ENCODE data around the gene COL21A1. TPM values are rescaled to one million over a fixed set of nuclear protein-coding genes. Genes with fewer than 3 reads are reported as not detected.

COL21A1 gene
- total RNA-seq, 1 experiment from 2014 or later, result 1.8 TPM

GRCh38 chr6:56270812-56271441, 23.5 kb upstream of the COL21A1 start:
- Histone ChIP-seq H4K91ac (ENCODE audit: insufficient read length, low read depth, low read length) (no peak overlapping the region), H3K79me2 (ENCODE audit: insufficient read depth, low read length) (no peaks in the 10 kb centered on the region), H2BK15ac (ENCODE audit: low read depth, low read length) (no peak overlapping the region), H3K23ac (ENCODE audit: insufficient read length, low read depth, low read length) (no peak overlapping the region), H2BK12ac (ENCODE audit: insufficient read length, low read depth, low read length) (no peak overlapping the region), H3K9ac (ENCODE audit: extremely low read depth, insufficient read length, low read length) (no peak overlapping the region), H3K18ac (ENCODE audit: insufficient read length, low read depth, low read length) (no peak overlapping the region), H3K79me1 (ENCODE audit: insufficient read depth, low read depth, low read length, poor library complexity, severe bottlenecking) (no peaks in the 10 kb centered on the region), H2BK120ac (ENCODE audit: low read depth, low read length, poor library complexity, severe bottlenecking) (no peak overlapping the region), H2BK20ac (ENCODE audit: low read depth, low read length, poor library complexity, severe bottlenecking) (no peak overlapping the region), H2BK5ac (ENCODE audit: insufficient read length, low read length) (no peak overlapping the region), H3K4me2 (ENCODE audit: insufficient read depth, insufficient read length, low read length) (no peak overlapping the region), H3K27me3 (ENCODE audit: insufficient read depth, low read length) (no peaks in the 10 kb centered on the region; the same call in 1 of the 2 replicates), H4K20me1 (ENCODE audit: control insufficient read depth, insufficient read depth, insufficient read length) (no peaks in the 10 kb centered on the region), H4K5ac (ENCODE audit: insufficient read length, low read depth, low read length) (no peak overlapping the region), H3K4ac (ENCODE audit: low read depth, low read length) (no peak overlapping the region), H3K9me3 (ENCODE audit: control insufficient read depth, low read depth, low read length) (no peaks in the 10 kb centered on the region), H3K4me1 (ENCODE audit: insufficient read depth, low read length) (no peaks in the 10 kb centered on the region), H3T11ph (ENCODE audit: low read length) (no peak overlapping the region), H3K27ac (ENCODE audit: insufficient read length, low read depth, low read length) (no peak overlapping the region), H3K14ac (ENCODE audit: insufficient read depth, low read length) (no peak overlapping the region), H4K8ac (replicated peaks; ENCODE audit: insufficient read length, low read depth, low read length) (no peak overlapping the region), H3K23me2 (ENCODE audit: insufficient read length, low read depth, low read length, poor library complexity, severe bottlenecking) (no peaks in the 10 kb centered on the region), H3K56ac (ENCODE audit: insufficient read length, low read depth, low read length) (no peak overlapping the region), H2AK5ac (ENCODE audit: insufficient read length, low read length) (no peak overlapping the region), H2AFZ (ENCODE audit: low read length) (no peak overlapping the region)
- H3K27ac Mint-ChIP-seq, result no peak overlapping the region
- no CpG with 5 or more reads among the region's 1 CpG for WGBS (ENCODE audit: extremely low coverage, insufficient read length, low lambda C conversion rate)
- peaks cover 11 to 43% (median 12%) of the 10 kb centered on the region in 3 experiments for H3K36me3 Mint-ChIP-seq (ENCODE audit: insufficient read depth in 1 of 3, low read depth in 3 of 3)
- H3K4me3 Mint-ChIP-seq, result no peak overlapping the region
- DNase-seq, result no peak
- H3K27me3 Mint-ChIP-seq (ENCODE audit: low read depth), result no peaks in the 10 kb centered on the region
- peaks cover 0 to 4% of the 10 kb centered on the region in 2 experiments; a peak in 2 of 4 replicates for H3K4me1 Mint-ChIP-seq
- peaks cover 33 to 53% of the 10 kb centered on the region in 2 experiments for H3K9me3 Mint-ChIP-seq
- TF ChIP-seq, protein P1, sequence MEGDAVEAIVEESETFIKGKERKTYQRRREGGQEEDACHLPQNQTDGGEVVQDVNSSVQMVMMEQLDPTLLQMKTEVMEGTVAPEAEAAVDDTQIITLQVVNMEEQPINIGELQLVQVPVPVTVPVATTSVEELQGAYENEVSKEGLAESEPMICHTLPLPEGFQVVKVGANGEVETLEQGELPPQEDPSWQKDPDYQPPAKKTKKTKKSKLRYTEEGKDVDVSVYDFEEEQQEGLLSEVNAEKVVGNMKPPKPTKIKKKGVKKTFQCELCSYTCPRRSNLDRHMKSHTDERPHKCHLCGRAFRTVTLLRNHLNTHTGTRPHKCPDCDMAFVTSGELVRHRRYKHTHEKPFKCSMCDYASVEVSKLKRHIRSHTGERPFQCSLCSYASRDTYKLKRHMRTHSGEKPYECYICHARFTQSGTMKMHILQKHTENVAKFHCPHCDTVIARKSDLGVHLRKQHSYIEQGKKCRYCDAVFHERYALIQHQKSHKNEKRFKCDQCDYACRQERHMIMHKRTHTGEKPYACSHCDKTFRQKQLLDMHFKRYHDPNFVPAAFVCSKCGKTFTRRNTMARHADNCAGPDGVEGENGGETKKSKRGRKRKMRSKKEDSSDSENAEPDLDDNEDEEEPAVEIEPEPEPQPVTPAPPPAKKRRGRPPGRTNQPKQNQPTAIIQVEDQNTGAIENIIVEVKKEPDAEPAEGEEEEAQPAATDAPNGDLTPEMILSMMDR (conservative IDR thresholded peaks at IDR 0.05), result no peak
